Measurements from ENCODE around the gene DHFR.

Gene DHFR

DNA sequence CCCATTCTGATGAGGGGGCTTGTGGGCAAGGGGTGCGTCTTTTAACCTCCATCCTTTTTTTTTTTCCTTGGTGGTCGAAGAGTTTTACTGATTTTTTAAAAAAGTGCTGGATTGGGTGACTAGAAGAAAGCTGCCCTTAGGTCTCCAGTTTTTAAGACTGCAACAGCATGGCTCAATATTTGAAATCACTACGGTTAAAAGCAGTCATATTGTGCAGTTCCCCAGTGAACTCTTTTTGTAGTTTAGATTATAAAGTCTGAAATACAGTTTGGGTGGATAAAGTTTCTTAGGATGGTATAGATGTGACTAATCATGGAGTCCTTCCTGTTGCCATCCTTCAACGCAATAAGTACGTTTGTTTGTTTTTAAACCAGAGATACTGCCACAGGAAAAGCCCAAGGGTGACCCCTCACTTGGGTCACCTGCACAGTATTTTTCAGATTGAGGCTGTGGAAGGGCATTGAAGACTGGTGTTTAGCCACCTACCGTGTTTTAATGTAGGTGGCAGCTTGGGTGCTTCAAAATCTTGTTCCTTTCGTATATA is 520 bp upstream of the DHFR start:
- DNase-seq (ENCODE audit: insufficient read length, low spot score), result no peak
- FAIRE-seq, result no peak
- TF ChIP-seq, protein P1, sequence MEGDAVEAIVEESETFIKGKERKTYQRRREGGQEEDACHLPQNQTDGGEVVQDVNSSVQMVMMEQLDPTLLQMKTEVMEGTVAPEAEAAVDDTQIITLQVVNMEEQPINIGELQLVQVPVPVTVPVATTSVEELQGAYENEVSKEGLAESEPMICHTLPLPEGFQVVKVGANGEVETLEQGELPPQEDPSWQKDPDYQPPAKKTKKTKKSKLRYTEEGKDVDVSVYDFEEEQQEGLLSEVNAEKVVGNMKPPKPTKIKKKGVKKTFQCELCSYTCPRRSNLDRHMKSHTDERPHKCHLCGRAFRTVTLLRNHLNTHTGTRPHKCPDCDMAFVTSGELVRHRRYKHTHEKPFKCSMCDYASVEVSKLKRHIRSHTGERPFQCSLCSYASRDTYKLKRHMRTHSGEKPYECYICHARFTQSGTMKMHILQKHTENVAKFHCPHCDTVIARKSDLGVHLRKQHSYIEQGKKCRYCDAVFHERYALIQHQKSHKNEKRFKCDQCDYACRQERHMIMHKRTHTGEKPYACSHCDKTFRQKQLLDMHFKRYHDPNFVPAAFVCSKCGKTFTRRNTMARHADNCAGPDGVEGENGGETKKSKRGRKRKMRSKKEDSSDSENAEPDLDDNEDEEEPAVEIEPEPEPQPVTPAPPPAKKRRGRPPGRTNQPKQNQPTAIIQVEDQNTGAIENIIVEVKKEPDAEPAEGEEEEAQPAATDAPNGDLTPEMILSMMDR (IDR thresholded peaks at IDR 0.05; ENCODE audit: insufficient read depth, missing control alignments), result no peak

DNA sequence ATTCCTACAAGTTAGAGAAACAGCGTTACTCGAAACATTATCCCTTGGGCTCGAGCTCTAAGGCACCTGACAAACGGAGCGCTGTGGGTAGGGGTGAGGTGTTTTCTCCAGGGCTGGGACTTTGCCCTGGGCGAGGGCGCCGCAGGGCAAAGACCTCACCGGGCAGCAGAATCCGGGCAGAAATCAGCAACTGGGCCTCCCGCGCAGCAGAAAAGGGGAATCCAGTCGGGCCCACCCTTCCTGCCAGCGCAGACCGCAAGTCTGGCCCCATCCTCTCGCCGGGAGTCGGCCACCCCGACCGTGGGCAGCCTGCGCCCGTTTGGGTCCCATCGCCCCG is 761 bp downstream of the DHFR start:
- TF ChIP-seq, protein P1 (IDR thresholded peaks at IDR 0.05; ENCODE audit: insufficient read depth, missing control alignments), result no peak
- FAIRE-seq (no peak), DNase-seq (ENCODE audit: insufficient read length, low spot score) (no peak)

DNA sequence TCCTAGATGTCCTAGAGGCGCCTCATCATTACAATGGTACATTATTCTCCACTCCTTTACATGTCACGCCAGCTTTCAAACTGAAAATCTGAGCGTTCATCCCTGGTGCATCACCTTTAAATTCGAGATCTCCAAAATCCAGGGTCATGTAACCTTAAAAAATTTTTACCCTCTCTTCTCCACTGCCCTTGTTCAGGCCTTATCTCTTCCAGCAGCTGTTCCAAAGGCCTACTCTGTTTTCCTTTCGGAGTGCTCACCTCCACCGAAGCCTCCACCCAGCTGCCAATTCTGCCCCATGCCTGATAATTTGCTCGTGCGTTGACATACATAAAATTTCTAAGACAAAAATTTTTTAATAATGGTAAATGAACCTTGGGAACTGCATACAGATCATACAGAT is 1.3 kb downstream of the DHFR start:
- TF ChIP-seq, protein P1 (IDR thresholded peaks at IDR 0.05; ENCODE audit: insufficient read depth, missing control alignments), result no peak
- DNase-seq (ENCODE audit: insufficient read length, low spot score), result no peak
- no peak for FAIRE-seq

DNA sequence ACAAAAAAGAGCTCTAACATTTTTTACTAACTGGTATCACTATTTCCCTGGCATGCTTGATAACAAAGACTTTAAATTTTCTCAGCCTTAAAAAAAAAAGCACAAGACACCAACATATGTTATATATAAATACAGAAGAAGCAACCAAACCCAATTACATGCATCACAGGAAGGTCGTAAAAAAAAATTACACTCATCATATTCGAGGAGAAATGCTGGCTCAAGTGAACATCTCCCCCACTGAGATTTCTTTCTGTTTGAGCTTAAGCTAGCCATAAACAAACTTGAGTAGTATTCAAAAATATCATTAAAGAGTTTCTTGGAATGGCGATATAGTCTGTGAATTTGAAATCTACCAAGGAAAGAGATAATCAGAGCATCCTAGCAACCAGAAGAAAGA is 7.9 kb downstream of the DHFR start:
- TF ChIP-seq, protein P1 (IDR thresholded peaks at IDR 0.05; ENCODE audit: insufficient read depth, missing control alignments), result no peak
- DNase-seq (ENCODE audit: insufficient read length, low spot score), result no peak
- no peak for FAIRE-seq

DNA sequence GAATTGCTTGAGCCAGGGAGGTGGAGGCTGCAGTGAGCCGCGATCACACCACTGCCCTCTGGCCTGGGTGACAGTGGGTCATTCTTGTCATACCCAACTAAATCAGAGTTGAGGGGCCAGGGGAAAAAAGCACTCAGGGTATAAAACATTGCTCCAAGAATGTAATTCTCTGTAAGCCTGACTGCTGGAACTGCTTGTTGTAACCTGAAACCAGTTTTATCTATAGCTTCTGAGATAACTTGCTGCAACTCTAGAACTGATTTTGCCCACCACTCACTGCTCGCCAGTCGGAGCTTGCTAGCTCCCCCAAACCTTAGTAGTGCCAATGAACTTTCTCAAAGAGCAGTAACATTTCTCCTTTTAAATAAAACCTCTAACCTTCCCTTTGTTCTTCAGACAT is 9.9 kb downstream of the DHFR start:
- TF ChIP-seq, protein P1 (IDR thresholded peaks at IDR 0.05; ENCODE audit: insufficient read depth, missing control alignments), result no peak
- no peak for FAIRE-seq
- no peak for DNase-seq (ENCODE audit: insufficient read length, low spot score)

DNA sequence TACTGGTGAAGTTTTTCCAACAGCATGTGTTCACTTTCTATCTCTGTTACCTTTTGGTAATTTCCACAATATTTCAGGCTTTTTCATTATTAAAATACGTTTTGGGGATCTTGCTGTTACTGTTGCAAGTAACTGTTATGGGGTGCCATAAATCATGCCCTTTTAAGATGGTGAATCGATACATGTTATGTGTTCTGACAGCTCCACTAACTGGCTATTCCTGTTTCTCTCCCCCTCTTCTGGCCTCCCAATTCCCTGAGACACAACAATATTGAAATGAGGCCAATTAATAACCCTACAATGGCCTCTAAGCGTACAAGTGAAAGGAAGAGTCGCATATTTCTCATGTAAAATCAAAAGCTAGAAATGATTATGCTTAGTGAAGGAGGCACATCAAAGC is 13.4 kb downstream of the DHFR start:
- no peak for DNase-seq (ENCODE audit: insufficient read length, low spot score)
- TF ChIP-seq, protein P1 (IDR thresholded peaks at IDR 0.05; ENCODE audit: insufficient read depth, missing control alignments), result no peak
- FAIRE-seq, result no peak

DNA sequence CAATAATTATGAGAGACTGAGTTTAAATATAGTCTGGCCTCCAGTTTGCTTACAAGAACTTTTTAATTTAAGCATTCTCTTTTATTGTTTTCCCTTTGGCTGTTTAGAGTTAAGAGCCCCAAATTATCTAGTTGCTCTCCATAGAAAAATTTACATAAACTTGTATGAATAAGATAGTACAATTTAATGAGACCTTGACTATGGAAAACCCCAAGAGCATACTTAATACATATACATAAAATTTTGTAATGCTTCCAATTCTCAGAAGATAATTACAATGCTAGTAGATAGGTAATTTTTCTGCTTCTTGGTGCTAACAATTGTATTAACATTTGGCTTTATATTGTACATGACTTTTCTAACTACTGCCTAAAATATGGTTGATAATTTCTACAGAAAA is 20.6 kb downstream of the DHFR start:
- TF ChIP-seq, protein P1 (IDR thresholded peaks at IDR 0.05; ENCODE audit: insufficient read depth, missing control alignments), result no peak

More for the DNA sequence above, 20.6 kb downstream of the DHFR start:
- DNase-seq (ENCODE audit: insufficient read length, low spot score) (no peak), FAIRE-seq (no peak)

Data from D721Med (cell line).